ENCODE results near the gene FAM72D.
"Not testable (repeated sequence)": the region's sequence is repeated elsewhere in the genome, so short reads cannot be mapped to it uniquely, and the experiment has no call there.

DNA sequence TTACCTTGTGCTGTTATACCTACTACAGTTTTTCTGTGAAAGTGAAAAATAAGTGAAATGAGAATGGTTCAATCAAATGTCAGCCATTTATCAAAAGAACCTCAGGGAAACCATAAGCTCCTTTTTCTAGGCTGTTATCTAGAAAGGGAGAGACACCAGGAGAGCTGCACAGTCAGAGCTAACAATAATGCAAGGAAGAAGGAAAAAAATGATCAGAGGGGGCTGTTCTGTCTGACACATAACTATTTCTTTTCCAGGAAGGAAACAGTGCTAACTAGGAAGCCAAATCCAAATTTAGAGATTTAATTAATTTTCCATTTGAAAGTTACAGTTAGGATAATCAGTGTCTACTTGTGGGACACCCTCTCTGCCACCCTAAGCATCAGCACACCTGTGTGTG, 31.4 kb downstream of the FAM72D start:
- TF ChIP-seq, protein P1, sequence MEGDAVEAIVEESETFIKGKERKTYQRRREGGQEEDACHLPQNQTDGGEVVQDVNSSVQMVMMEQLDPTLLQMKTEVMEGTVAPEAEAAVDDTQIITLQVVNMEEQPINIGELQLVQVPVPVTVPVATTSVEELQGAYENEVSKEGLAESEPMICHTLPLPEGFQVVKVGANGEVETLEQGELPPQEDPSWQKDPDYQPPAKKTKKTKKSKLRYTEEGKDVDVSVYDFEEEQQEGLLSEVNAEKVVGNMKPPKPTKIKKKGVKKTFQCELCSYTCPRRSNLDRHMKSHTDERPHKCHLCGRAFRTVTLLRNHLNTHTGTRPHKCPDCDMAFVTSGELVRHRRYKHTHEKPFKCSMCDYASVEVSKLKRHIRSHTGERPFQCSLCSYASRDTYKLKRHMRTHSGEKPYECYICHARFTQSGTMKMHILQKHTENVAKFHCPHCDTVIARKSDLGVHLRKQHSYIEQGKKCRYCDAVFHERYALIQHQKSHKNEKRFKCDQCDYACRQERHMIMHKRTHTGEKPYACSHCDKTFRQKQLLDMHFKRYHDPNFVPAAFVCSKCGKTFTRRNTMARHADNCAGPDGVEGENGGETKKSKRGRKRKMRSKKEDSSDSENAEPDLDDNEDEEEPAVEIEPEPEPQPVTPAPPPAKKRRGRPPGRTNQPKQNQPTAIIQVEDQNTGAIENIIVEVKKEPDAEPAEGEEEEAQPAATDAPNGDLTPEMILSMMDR (conservative IDR thresholded peaks at IDR 0.05; ENCODE audit: low read depth in 2 of 2): not testable (repeated sequence)
- not testable (repeated sequence) for TF ChIP-seq EZH2phosphoT487, JUNB (IDR thresholded peaks at IDR 0.05; ENCODE audit: unreplicated experiment)

Measured in GM23338 (cell line).